GM19455 (cell line): ENCODE data around the gene CPSF3.
A peak's percentile ranks its signal among the peaks of the same experiment; 100 is the strongest.

Source experiments
- ATAC-seq: cut with Tn5 transposase; IDR thresholded peaks from one replicate; pipeline ENCODE4 v1.9.1; 2021; ENCODE audit not compliant: unreplicated experiment

CPSF3 gene

GRCh38 chr2:9423100-9423921 lies at the start of gene CPSF3, which contains the start of gene ITGB1BP1:
CPSF3 (plus strand) TSS chr2:9423654; CDS start chr2:9423774, 120 bp downstream.
ITGB1BP1 (minus strand) TSS chr2:9423528; CDS start chr2:9418697, 4,831 bp downstream.
- peak; percentile 82 for ATAC-seq

- ATAC-seq: no peak
Measured at GRCh38 chr2:9374071-9374730, 49.3 kb upstream of the CPSF3 start.

- ATAC-seq: no peak
Measured at GRCh38 chr2:9375857-9376428, 47.5 kb upstream of the CPSF3 start.

GRCh38 chr2:9377461-9378097 lies 45.9 kb upstream of the CPSF3 start:
- no peak for ATAC-seq

- no peak for ATAC-seq
Measured at GRCh38 chr2:9378433-9379390, 44.7 kb upstream of the CPSF3 start.

- no peak for ATAC-seq
Measured at GRCh38 chr2:9379391-9379755, 44.1 kb upstream of the CPSF3 start.

GRCh38 chr2:9380702-9381628 lies 42.5 kb upstream of the CPSF3 start:
- ATAC-seq: no peak

GRCh38 chr2:9382604-9383235 lies 40.7 kb upstream of the CPSF3 start:
- no peak for ATAC-seq

GRCh38 chr2:9384521-9384920 lies 38.9 kb upstream of the CPSF3 start:
- no peak for ATAC-seq

- no peak for ATAC-seq
Measured at GRCh38 chr2:9385841-9386240, 37.6 kb upstream of the CPSF3 start.

- no peak for ATAC-seq
Measured at GRCh38 chr2:9388199-9388681, 35.2 kb upstream of the CPSF3 start.

GRCh38 chr2:9388950-9389911 lies 34.2 kb upstream of the CPSF3 start:
- no peak for ATAC-seq

GRCh38 chr2:9390151-9390850 lies 33.2 kb upstream of the CPSF3 start:
- no peak for ATAC-seq

- no peak for ATAC-seq
Measured at GRCh38 chr2:9390991-9391390, 32.5 kb upstream of the CPSF3 start.

- no peak for ATAC-seq
Measured at GRCh38 chr2:9391961-9392720, 31.3 kb upstream of the CPSF3 start.
